Measurements from ENCODE around the gene MVB12B. TPM values are rescaled to one million over a fixed set of nuclear protein-coding genes. Genes with fewer than 3 reads are reported as not detected.
A peak's percentile ranks its signal among the peaks of the same experiment; 100 is the strongest.

MVB12B gene
- polyA plus RNA-seq, 1 donor from 2014 or later, result 39.5 TPM

GRCh38 chr9:126437701-126438100 is 111.1 kb downstream of the MVB12B start:
- no peak overlapping the region for H2AFZ ChIP-seq (ENCODE audit: low read depth, low read length)
- H3K79me2 ChIP-seq (replicated peaks; ENCODE audit: insufficient read depth, low read length), result no peaks in the 10 kb centered on the region
- H3K36me3 ChIP-seq (ENCODE audit: insufficient read depth, low read length), result peaks cover 4% of the 10 kb centered on the region
- no peaks in the 10 kb centered on the region for H3K9me2 ChIP-seq (ENCODE audit: insufficient read depth, low read length)
- no peaks in the 10 kb centered on the region for H3K27me3 ChIP-seq (ENCODE audit: insufficient read depth, low read depth, low read length)
- H3K9me3 ChIP-seq (ENCODE audit: low read length), result no peaks in the 10 kb centered on the region
- H3K4me3 ChIP-seq (ENCODE audit: low read length), result peak overlapping the region; percentile 34
- TF ChIP-seq SMC3 (conservative IDR thresholded peaks at IDR 0.05; ENCODE audit: poor library complexity) (no peak), MXI1 (conservative IDR thresholded peaks at IDR 0.05; ENCODE audit: poor library complexity, severe bottlenecking) (no peak), EP300 (conservative IDR thresholded peaks at IDR 0.05; ENCODE audit: poor library complexity, severe bottlenecking) (no peak), TAF1 (IDR thresholded peaks at IDR 0.05; ENCODE audit: low read depth) (no peak)
- H3K27ac ChIP-seq (ENCODE audit: low read length), result peak overlapping the region; percentile 88
- H4K20me1 ChIP-seq (ENCODE audit: insufficient read depth), result no peaks in the 10 kb centered on the region
- H3K9ac ChIP-seq (ENCODE audit: low read length), result peak overlapping the region; percentile 50
- H3K4me2 ChIP-seq (ENCODE audit: low read length), result peak overlapping the region; percentile 53
- H3F3A ChIP-seq (ENCODE audit: insufficient read depth, low read length, poor library complexity, severe bottlenecking), result no peaks in the 10 kb centered on the region

GRCh38 chr9:126438741-126439401 is 112.2 kb downstream of the MVB12B start:
- TF ChIP-seq TAF1 (IDR thresholded peaks at IDR 0.05; ENCODE audit: low read depth) (no peak), MXI1 (conservative IDR thresholded peaks at IDR 0.05; ENCODE audit: poor library complexity, severe bottlenecking) (no peak), EP300 (conservative IDR thresholded peaks at IDR 0.05; ENCODE audit: poor library complexity, severe bottlenecking) (no peak), EZH2 (IDR thresholded peaks at IDR 0.05; ENCODE audit: borderline replicate concordance, insufficient read depth, low read length, poor library complexity, severe bottlenecking) (no peak), RAD21 (conservative IDR thresholded peaks at IDR 0.05) (no peak), CTCF (IDR thresholded peaks at IDR 0.05; ENCODE audit: poor library complexity, severe bottlenecking) (no peak), POLR2AphosphoS5 (IDR thresholded peaks at IDR 0.05) (no peak), SMC3 (conservative IDR thresholded peaks at IDR 0.05; ENCODE audit: poor library complexity) (no peak)
- TF ChIP-seq, protein P1, sequence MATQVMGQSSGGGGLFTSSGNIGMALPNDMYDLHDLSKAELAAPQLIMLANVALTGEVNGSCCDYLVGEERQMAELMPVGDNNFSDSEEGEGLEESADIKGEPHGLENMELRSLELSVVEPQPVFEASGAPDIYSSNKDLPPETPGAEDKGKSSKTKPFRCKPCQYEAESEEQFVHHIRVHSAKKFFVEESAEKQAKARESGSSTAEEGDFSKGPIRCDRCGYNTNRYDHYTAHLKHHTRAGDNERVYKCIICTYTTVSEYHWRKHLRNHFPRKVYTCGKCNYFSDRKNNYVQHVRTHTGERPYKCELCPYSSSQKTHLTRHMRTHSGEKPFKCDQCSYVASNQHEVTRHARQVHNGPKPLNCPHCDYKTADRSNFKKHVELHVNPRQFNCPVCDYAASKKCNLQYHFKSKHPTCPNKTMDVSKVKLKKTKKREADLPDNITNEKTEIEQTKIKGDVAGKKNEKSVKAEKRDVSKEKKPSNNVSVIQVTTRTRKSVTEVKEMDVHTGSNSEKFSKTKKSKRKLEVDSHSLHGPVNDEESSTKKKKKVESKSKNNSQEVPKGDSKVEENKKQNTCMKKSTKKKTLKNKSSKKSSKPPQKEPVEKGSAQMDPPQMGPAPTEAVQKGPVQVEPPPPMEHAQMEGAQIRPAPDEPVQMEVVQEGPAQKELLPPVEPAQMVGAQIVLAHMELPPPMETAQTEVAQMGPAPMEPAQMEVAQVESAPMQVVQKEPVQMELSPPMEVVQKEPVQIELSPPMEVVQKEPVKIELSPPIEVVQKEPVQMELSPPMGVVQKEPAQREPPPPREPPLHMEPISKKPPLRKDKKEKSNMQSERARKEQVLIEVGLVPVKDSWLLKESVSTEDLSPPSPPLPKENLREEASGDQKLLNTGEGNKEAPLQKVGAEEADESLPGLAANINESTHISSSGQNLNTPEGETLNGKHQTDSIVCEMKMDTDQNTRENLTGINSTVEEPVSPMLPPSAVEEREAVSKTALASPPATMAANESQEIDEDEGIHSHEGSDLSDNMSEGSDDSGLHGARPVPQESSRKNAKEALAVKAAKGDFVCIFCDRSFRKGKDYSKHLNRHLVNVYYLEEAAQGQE (IDR thresholded peaks at IDR 0.05; ENCODE audit: borderline replicate concordance), result no peak
- no peak overlapping the region for H3K4me3 ChIP-seq (ENCODE audit: low read length)
- no peaks in the 10 kb centered on the region for H3K27me3 ChIP-seq (ENCODE audit: insufficient read depth, low read depth, low read length)
- no peaks in the 10 kb centered on the region for H3K79me2 ChIP-seq (replicated peaks; ENCODE audit: insufficient read depth, low read length)
- H4K20me1 ChIP-seq (ENCODE audit: insufficient read depth), result no peaks in the 10 kb centered on the region
- no peak overlapping the region for H3K4me2 ChIP-seq (ENCODE audit: low read length)
- peak overlapping the region; percentile 88 for H3K27ac ChIP-seq (ENCODE audit: low read length)
- H3F3A ChIP-seq (ENCODE audit: insufficient read depth, low read length, poor library complexity, severe bottlenecking), result no peaks in the 10 kb centered on the region
- peaks cover 4% of the 10 kb centered on the region for H3K36me3 ChIP-seq (ENCODE audit: insufficient read depth, low read length)
- no peak overlapping the region for H2AFZ ChIP-seq (ENCODE audit: low read depth, low read length)
- H3K9ac ChIP-seq (ENCODE audit: low read length), result peak overlapping the region; percentile 50
- H3K9me3 ChIP-seq (ENCODE audit: low read length), result no peaks in the 10 kb centered on the region
- H3K9me2 ChIP-seq (ENCODE audit: insufficient read depth, low read length), result no peaks in the 10 kb centered on the region
